Metanephros (tissue), 2 donors: ENCODE data around the gene TOM1L1. TPM values are rescaled to one million over a fixed set of nuclear protein-coding genes. Genes with fewer than 3 reads are reported as not detected.

Experiments
- small RNA-seq: library from RNA; depleted of rRNA; stranded (forward); fragments of <200 nt; gene quantifications from one replicate; pipeline ENCODE3, GENCODE V24; 2014; ENCODE audit warnings: low replicate concordance
- total RNA-seq: library from RNA; depleted of rRNA; stranded (reverse); fragments of >200 nt; gene quantifications from one replicate; pipeline ENCODE4 v1.2.3, GENCODE V29; 2014

Gene TOM1L1
- total RNA-seq = 62.2 TPM

GRCh38 chr17:54900457-54901229, at the start of gene TOM1L1:
TOM1L1 (plus strand) TSS chr17:54900852; CDS start chr17:54900866, 14 bp downstream.

GRCh38 chr17:54968262-54968987, 67.8 kb downstream of the TOM1L1 start, which contains the start of the genes COX11 and STXBP4:
COX11 (minus strand) TSS chr17:54968654; CDS start chr17:54968646, 8 bp downstream.
STXBP4 (plus strand) TSS chr17:54968765; CDS start chr17:54986220, 17,455 bp downstream.

Small RNA genes within 50 kb of the gene (small RNA-seq; reads per million reads assigned to genes)
- gene AC007485.1 = not detected

Other genes with a start within 250 kb of the TOM1L1 start
- gene COX11, start 67.8 kb downstream of the TOM1L1 start, total RNA-seq = 69.7 TPM
- 20.5 TPM for gene STXBP4, start 67.9 kb downstream of the TOM1L1 start, total RNA-seq